Measurements from ENCODE around the gene TICAM2.

DNA sequence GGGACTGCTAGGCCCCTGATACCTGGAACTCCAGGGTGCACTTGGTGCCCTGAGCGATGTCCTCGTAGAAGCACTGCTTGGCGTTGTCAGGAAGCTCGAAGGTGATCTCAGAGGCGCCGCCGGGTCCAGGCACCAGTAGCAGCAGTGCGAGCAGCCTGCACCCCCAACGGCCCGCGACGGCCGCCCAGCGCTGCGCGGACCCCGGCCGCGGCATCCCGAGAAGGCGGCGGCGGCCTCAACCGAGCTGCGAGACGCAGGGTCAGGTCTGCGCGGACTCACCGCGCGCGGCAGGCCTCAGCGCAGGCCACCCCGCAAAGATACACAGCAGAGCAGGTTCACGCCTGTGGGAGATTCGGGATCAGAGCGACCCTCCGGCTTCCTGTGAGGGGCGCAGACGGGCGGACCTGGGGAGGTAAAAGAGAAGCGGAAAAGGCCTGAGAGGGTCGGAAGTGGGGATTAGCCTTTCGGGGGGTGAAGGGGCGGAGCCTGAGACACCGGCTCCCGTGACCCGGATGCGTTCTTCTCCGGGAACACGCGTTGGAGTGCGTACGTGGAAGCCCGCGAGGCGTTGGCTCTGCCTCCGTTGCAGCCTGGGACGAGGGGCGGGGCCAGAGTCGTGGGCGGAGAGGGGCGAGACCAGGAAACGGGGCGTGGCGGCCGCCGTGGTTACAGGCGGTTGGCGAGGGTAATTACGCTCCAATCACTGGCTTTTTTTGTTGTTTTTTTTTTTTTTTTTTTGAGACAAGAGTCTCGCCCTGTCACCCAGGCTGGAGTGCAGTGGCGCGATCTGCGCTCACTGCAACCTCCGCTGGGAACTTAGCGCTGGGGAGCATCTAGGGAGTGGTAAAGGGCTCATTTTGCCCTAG is 23.5 kb upstream of the TICAM2 start, which contains the start of gene TMED7:
- TF ChIP-seq, protein P1, sequence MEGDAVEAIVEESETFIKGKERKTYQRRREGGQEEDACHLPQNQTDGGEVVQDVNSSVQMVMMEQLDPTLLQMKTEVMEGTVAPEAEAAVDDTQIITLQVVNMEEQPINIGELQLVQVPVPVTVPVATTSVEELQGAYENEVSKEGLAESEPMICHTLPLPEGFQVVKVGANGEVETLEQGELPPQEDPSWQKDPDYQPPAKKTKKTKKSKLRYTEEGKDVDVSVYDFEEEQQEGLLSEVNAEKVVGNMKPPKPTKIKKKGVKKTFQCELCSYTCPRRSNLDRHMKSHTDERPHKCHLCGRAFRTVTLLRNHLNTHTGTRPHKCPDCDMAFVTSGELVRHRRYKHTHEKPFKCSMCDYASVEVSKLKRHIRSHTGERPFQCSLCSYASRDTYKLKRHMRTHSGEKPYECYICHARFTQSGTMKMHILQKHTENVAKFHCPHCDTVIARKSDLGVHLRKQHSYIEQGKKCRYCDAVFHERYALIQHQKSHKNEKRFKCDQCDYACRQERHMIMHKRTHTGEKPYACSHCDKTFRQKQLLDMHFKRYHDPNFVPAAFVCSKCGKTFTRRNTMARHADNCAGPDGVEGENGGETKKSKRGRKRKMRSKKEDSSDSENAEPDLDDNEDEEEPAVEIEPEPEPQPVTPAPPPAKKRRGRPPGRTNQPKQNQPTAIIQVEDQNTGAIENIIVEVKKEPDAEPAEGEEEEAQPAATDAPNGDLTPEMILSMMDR (IDR thresholded peaks at IDR 0.05): peak in 1 of 3 experiments; percentile 24
- TF ChIP-seq POLR2A (IDR thresholded peaks at IDR 0.05): peak in 1 of 2 donors; percentile 83
- peak; percentile 91 to 95 for TF ChIP-seq POLR2AphosphoS5 (IDR thresholded peaks at IDR 0.05; ENCODE audit: insufficient read depth in 1 of 2, low read depth in 1 of 2)
